Endodermal cell (in vitro differentiated cells): ENCODE data around the gene EVPL. TPM values are rescaled to one million over a fixed set of nuclear protein-coding genes. Genes with fewer than 3 reads are reported as not detected.

Experiments
- DNase-seq: peaks from one replicate; pipeline ENCODE4 v3.0.0-alpha.2; 2017
- H3K27ac ChIP-seq: 2 replicates; pipeline ENCODE4 v1.5.1; 2013; ENCODE audit warnings: mild to moderate bottlenecking, low read depth, low read length, moderate library complexity
- H3K27me3 ChIP-seq: 2 replicates; pipeline ENCODE4 v1.6.1; 2013; ENCODE audit warnings: mild to moderate bottlenecking, low read length, moderate library complexity; ENCODE audit not compliant: insufficient read depth, control insufficient read depth, poor library complexity, severe bottlenecking
- H3K36me3 ChIP-seq: 2 replicates; pipeline ENCODE4 v1.7.0; 2013; ENCODE audit warnings: mild to moderate bottlenecking, low read length, moderate library complexity; ENCODE audit not compliant: control insufficient read depth, insufficient read depth
- H3K4me1 ChIP-seq: one replicate; pipeline ENCODE4 v1.7.0; 2013; ENCODE audit warnings: low read length; ENCODE audit not compliant: control insufficient read depth, insufficient read depth
- H3K4me3 ChIP-seq: 2 replicates; pipeline ENCODE4 v1.5.1; 2013; ENCODE audit warnings: mild to moderate bottlenecking, low read length, moderate library complexity
- H3K9ac ChIP-seq: 2 replicates; pipeline ENCODE4 v1.6.1; 2013; ENCODE audit warnings: mild to moderate bottlenecking, low read length, moderate library complexity; ENCODE audit not compliant: poor library complexity, severe bottlenecking; ENCODE audit errors: extremely low read depth
- H3K9me3 ChIP-seq: 2 replicates; pipeline ENCODE4 v1.6.1; 2013; ENCODE audit warnings: mild to moderate bottlenecking, low read length, moderate library complexity; ENCODE audit not compliant: control insufficient read depth
- H3K27ac Mint-ChIP-seq: 2 replicates; pipeline ENCODE4 v1.8.0; 2020; ENCODE audit warnings: mixed read lengths
- H3K27me3 Mint-ChIP-seq: 2 replicates; pipeline ENCODE4 v1.8.0; 2021; ENCODE audit warnings: mild to moderate bottlenecking, mixed read lengths; ENCODE audit not compliant: insufficient read depth
- H3K36me3 Mint-ChIP-seq: 2 replicates; pipeline ENCODE4 v1.8.0; 2020; ENCODE audit warnings: low read depth, mixed read lengths
- H3K4me1 Mint-ChIP-seq: 2 replicates; pipeline ENCODE4 v1.8.0; 2020; ENCODE audit warnings: mixed read lengths
- H3K4me3 Mint-ChIP-seq: 2 replicates; pipeline ENCODE4 v1.8.0; 2020; ENCODE audit warnings: mild to moderate bottlenecking, moderate library complexity, mixed read lengths
- H3K9me3 Mint-ChIP-seq: 2 replicates; pipeline ENCODE4 v1.8.0; 2020; ENCODE audit warnings: mild to moderate bottlenecking, mixed read lengths
- WGBS, 2 experiments: methylation state at CpG; one replicate each; pipeline versions ENCODE4 v1.1.5 to v1.1.7; 2013; ENCODE audit warnings: missing lambda C conversion rate in 2 of 2, mixed read lengths in 1 of 2; ENCODE audit not compliant: insufficient coverage in 1 of 2, insufficient read length in 1 of 2; 5-methylcytosine and 5-hydroxymethylcytosine counted together
- total RNA-seq, 2 donors: library from RNA; stranded (reverse); fragmentation: NEBNext Ultra II Directional in 1 of 2; extraction: Animal tissue kit (Norgen Biotek cat#: 25700) in 1 of 2; gene quantifications; 2 replicates in 1 of 2; 3 replicates in 1 of 2; pipeline ENCODE4 v1.2.1, GENCODE V29; 2021
- TF ChIP-seq, protein P1 (sequence below): fragments of 200-600 bp; sonication (generic); conservative IDR thresholded peaks from 2 replicates; pipeline ENCODE4 v1.5.0; 2021; ENCODE audit warnings: antibody characterized with exemption, mild to moderate bottlenecking

Gene EVPL
- total RNA-seq, 2 donors from 2014 or later = 0.20 to 0.51 TPM

DNA sequence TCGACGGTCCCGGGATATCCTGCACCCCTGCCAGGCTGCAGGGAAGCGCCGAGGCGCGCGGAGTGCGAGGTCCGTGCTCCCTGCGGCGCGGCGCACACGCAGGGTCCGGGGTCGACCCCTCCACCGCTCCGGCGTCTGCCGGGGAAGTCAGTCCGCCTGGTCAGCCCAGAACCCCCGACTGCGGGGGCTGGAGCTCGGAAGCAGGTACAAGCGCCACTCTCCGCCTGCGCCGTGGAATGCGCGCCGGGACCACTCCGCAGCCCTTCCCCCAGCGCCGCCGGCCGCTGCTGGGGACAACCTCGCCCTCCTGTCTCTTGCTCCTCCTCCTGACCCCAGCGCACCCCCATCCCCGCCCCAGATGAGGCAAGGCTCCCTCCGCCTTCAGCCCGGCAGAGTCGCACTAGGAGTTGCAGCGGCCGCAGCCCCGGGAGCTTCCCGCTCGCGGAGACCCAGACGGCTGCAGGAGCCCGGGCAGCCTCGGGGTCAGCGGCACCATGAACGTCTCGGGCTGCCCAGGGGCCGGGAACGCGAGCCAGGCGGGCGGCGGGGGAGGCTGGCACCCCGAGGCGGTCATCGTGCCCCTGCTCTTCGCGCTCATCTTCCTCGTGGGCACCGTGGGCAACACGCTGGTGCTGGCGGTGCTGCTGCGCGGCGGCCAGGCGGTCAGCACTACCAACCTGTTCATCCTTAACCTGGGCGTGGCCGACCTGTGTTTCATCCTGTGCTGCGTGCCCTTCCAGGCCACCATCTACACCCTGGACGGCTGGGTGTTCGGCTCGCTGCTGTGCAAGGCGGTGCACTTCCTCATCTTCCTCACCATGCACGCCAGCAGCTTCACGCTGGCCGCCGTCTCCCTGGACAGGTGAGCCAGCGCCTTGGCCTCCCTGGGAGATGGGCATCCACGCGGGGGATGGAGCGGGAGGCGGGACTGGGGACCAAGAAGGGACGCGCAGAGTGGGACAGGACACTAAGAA, 47.6 kb upstream of the EVPL start, which contains the start of gene GALR2:
TSS of gene GALR2 (plus strand) at position 392 of the 974 bp plus-strand sequence. CDS start at position 495, 103 bp downstream.
- 5% methylated on average over 8 to 92 of the region's 92 CpGs for WGBS, 2 experiments
- Mint-ChIP-seq H3K4me3 (peak within 1 kb of the TSS; percentile 52), H3K9me3 (no peaks in the 10 kb centered on the region), H3K36me3 (peaks cover 4% of the 10 kb centered on the region), H3K27ac (no peak within 1 kb of the TSS), H3K4me1 (peaks cover 25% of the 10 kb centered on the region), H3K27me3 (peaks cover 68% of the 10 kb centered on the region)
- Histone ChIP-seq H3K4me1 (peaks cover 7% of the 10 kb centered on the region), H3K27ac (no peak within 1 kb of the TSS), H3K4me3 (peak within 1 kb of the TSS; percentile 40), H3K36me3 (no peaks in the 10 kb centered on the region), H3K9ac (no peak within 1 kb of the TSS), H3K9me3 (no peaks in the 10 kb centered on the region), H3K27me3 (peaks cover 65% of the 10 kb centered on the region)
- peak; percentile 87 for DNase-seq
- TF ChIP-seq, protein P1, sequence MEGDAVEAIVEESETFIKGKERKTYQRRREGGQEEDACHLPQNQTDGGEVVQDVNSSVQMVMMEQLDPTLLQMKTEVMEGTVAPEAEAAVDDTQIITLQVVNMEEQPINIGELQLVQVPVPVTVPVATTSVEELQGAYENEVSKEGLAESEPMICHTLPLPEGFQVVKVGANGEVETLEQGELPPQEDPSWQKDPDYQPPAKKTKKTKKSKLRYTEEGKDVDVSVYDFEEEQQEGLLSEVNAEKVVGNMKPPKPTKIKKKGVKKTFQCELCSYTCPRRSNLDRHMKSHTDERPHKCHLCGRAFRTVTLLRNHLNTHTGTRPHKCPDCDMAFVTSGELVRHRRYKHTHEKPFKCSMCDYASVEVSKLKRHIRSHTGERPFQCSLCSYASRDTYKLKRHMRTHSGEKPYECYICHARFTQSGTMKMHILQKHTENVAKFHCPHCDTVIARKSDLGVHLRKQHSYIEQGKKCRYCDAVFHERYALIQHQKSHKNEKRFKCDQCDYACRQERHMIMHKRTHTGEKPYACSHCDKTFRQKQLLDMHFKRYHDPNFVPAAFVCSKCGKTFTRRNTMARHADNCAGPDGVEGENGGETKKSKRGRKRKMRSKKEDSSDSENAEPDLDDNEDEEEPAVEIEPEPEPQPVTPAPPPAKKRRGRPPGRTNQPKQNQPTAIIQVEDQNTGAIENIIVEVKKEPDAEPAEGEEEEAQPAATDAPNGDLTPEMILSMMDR = no peak

- Mint-ChIP-seq H3K9me3 (no peaks in the 10 kb centered on the region), H3K4me1 (peaks cover 25% of the 10 kb centered on the region), H3K4me3 (peak within 1 kb of the TSS; percentile 92), H3K36me3 (peaks cover 14% of the 10 kb centered on the region), H3K27me3 (peaks cover 45% of the 10 kb centered on the region), H3K27ac (peak within 1 kb of the TSS; percentile 88)
- no peak within 1 kb of the TSS for H3K27ac ChIP-seq
- H3K27me3 ChIP-seq = peaks cover 41% of the 10 kb centered on the region
- H3K9ac ChIP-seq = peak within 1 kb of the TSS; percentile 89
- H3K4me1 ChIP-seq = peaks cover 3% of the 10 kb centered on the region
- no peaks in the 10 kb centered on the region for H3K9me3 ChIP-seq
- peak; percentile 99 for DNase-seq
- peak within 1 kb of the TSS; percentile 99 for H3K4me3 ChIP-seq
- H3K36me3 ChIP-seq = peaks cover 14% of the 10 kb centered on the region
- WGBS, 2 experiments = 0% methylated on average over 21 to 57 of the region's 57 CpGs
- TF ChIP-seq, protein P1 = no peak
Measured at GRCh38 chr17:76072148-76072858, 45.2 kb upstream of the EVPL start, which contains the start of gene SRP68. TSS of gene SRP68 (minus strand) at chr17:76072517. CDS start at chr17:76072491, 26 bp downstream.

- Histone ChIP-seq H3K4me3 (peak overlapping the region; percentile 99), H3K27me3 (peaks cover 35% of the 10 kb centered on the region), H3K36me3 (peaks cover 20% of the 10 kb centered on the region), H3K9ac (peak overlapping the region; percentile 89), H3K27ac (no peak overlapping the region), H3K9me3 (no peaks in the 10 kb centered on the region), H3K4me1 (peaks cover 3% of the 10 kb centered on the region)
- Mint-ChIP-seq H3K36me3 (peaks cover 19% of the 10 kb centered on the region), H3K4me1 (peaks cover 24% of the 10 kb centered on the region), H3K27ac (peak overlapping the region; percentile 88), H3K4me3 (peak overlapping the region; percentile 92), H3K9me3 (no peaks in the 10 kb centered on the region), H3K27me3 (peaks cover 38% of the 10 kb centered on the region)
- TF ChIP-seq, protein P1 = no peak
- WGBS, 2 experiments = 27 to 31% methylated on average over 14 to 15 of the region's 15 CpGs
- DNase-seq = no peak
Measured at GRCh38 chr17:76071531-76072147, 44.5 kb upstream of the EVPL start.
